Mesodermal cell (in vitro differentiated cells): ENCODE data around the gene FKBP15. TPM values are rescaled to one million over a fixed set of nuclear protein-coding genes. Genes with fewer than 3 reads are reported as not detected.

Experiments
- H3K27ac ChIP-seq: 2 replicates; pipeline ENCODE4 v1.7.0; 2013; ENCODE audit warnings: mild to moderate bottlenecking, low read depth, low read length, moderate library complexity; ENCODE audit not compliant: severe bottlenecking
- H3K36me3 ChIP-seq: 2 replicates; pipeline ENCODE4 v1.7.1; 2013; ENCODE audit warnings: mild to moderate bottlenecking, low read length, moderate library complexity; ENCODE audit not compliant: control insufficient read depth, insufficient read depth
- H3K4me1 ChIP-seq: one replicate; pipeline ENCODE4 v1.7.1; 2013; ENCODE audit warnings: mild to moderate bottlenecking, low read length; ENCODE audit not compliant: insufficient read depth, control insufficient read depth, poor library complexity, severe bottlenecking
- H3K4me3 ChIP-seq: 2 replicates; pipeline ENCODE4 v1.7.0; 2013; ENCODE audit warnings: low read length, control low read depth, mild to moderate bottlenecking; ENCODE audit not compliant: insufficient read depth, poor library complexity, severe bottlenecking; ENCODE audit errors: extremely low read depth
- H3K9me3 ChIP-seq: 2 replicates; pipeline ENCODE4 v1.7.1; 2013; ENCODE audit warnings: mild to moderate bottlenecking, low read length, moderate library complexity; ENCODE audit not compliant: control insufficient read depth
- WGBS, 2 experiments: methylation state at CpG; one replicate each; pipeline ENCODE4 v1.1.5; 2013; ENCODE audit warnings: missing lambda C conversion rate in 2 of 2; ENCODE audit not compliant: insufficient coverage in 2 of 2; 5-methylcytosine and 5-hydroxymethylcytosine counted together
- polyA plus RNA-seq, 2 experiments: library from polyadenylated mRNA; stranded (reverse); fragments of 50-300 nt; gene quantifications; one replicate each; pipeline ENCODE4 v1.2.3, GENCODE V29; 2013

The FKBP15 gene
- 15.7 TPM for polyA plus RNA-seq (2013, experiment 1 of 2)
- 14.9 TPM for polyA plus RNA-seq (2013, experiment 2 of 2)

GRCh38 chr9:113221003-113221799 lies at the start of gene FKBP15, which contains the start of gene SLC31A1:
FKBP15 (minus strand) TSS chr9:113221277; CDS start chr9:113221243, 34 bp downstream.
SLC31A1 (plus strand) TSS chr9:113221544; CDS start chr9:113256149, 34,605 bp downstream.
- H3K27ac ChIP-seq: peak within 1 kb of the TSS; percentile 68
- H3K4me1 ChIP-seq: peaks cover 7% of the 10 kb centered on the region
- peaks cover 5% of the 10 kb centered on the region for H3K36me3 ChIP-seq
- H3K4me3 ChIP-seq: peak within 1 kb of the TSS; percentile 96
- no peaks in the 10 kb centered on the region for H3K9me3 ChIP-seq
- WGBS, 2 experiments: 0% methylated on average over 27 to 56 of the region's 65 CpGs

GRCh38 chr9:113269871-113270270 lies 48.8 kb upstream of the FKBP15 start:
- Histone ChIP-seq H3K36me3 (peaks cover 73% of the 10 kb centered on the region), H3K9me3 (no peaks in the 10 kb centered on the region), H3K4me1 (no peaks in the 10 kb centered on the region), H3K27ac (no peak overlapping the region), H3K4me3 (no peak overlapping the region)
- WGBS, 2 experiments: 83 to 86% methylated on average over 1 of the region's 2 CpGs

GRCh38 chr9:113269355-113269754 lies 48.3 kb upstream of the FKBP15 start:
- WGBS, 2 experiments: 100% methylated on average over 1 of the region's 2 CpGs; no CpG with 5 or more reads in 1 of the 2 experiments
- Histone ChIP-seq H3K27ac (no peak overlapping the region), H3K4me1 (no peaks in the 10 kb centered on the region), H3K36me3 (peaks cover 73% of the 10 kb centered on the region), H3K4me3 (no peak overlapping the region), H3K9me3 (no peaks in the 10 kb centered on the region)

GRCh38 chr9:113267911-113268566 lies 47.0 kb upstream of the FKBP15 start:
- WGBS, 2 experiments: 92% methylated on average over 1 to 4 of the region's 4 CpGs
- H3K27ac ChIP-seq: no peak overlapping the region
- no peak overlapping the region for H3K4me3 ChIP-seq
- H3K4me1 ChIP-seq: no peaks in the 10 kb centered on the region
- H3K36me3 ChIP-seq: peaks cover 68% of the 10 kb centered on the region
- H3K9me3 ChIP-seq: no peaks in the 10 kb centered on the region

- H3K4me3 ChIP-seq: no peak overlapping the region
- no peaks in the 10 kb centered on the region for H3K9me3 ChIP-seq
- H3K36me3 ChIP-seq: peaks cover 54% of the 10 kb centered on the region
- no peak overlapping the region for H3K27ac ChIP-seq
- 90 to 94% methylated on average over 2 of the region's 3 CpGs for WGBS, 2 experiments
- no peaks in the 10 kb centered on the region for H3K4me1 ChIP-seq
These were observed 45.1 kb upstream of the FKBP15 start for GRCh38 chr9:113266174-113266573.

- peaks cover 52% of the 10 kb centered on the region for H3K36me3 ChIP-seq
- H3K4me1 ChIP-seq: no peaks in the 10 kb centered on the region
- no peak overlapping the region for H3K27ac ChIP-seq
- WGBS, 2 experiments: no CpG with 5 or more reads among the region's 1 CpG
- H3K4me3 ChIP-seq: no peak overlapping the region
- H3K9me3 ChIP-seq: no peaks in the 10 kb centered on the region
These were observed 41.0 kb upstream of the FKBP15 start for GRCh38 chr9:113261917-113262671.

- WGBS, 2 experiments: no CpG with 5 or more reads among the region's 1 CpG
- no peaks in the 10 kb centered on the region for H3K4me1 ChIP-seq
- no peak overlapping the region for H3K4me3 ChIP-seq
- H3K27ac ChIP-seq: no peak overlapping the region
- peaks cover 47% of the 10 kb centered on the region for H3K36me3 ChIP-seq
- no peaks in the 10 kb centered on the region for H3K9me3 ChIP-seq
These were observed 37.2 kb upstream of the FKBP15 start for GRCh38 chr9:113258282-113258681.

- no peak overlapping the region for H3K4me3 ChIP-seq
- no peak overlapping the region for H3K27ac ChIP-seq
- no peaks in the 10 kb centered on the region for H3K4me1 ChIP-seq
- H3K36me3 ChIP-seq: peaks cover 47% of the 10 kb centered on the region
- H3K9me3 ChIP-seq: no peaks in the 10 kb centered on the region
- WGBS, 2 experiments: 100% methylated on average over 1 to 2 of the region's 3 CpGs
These were observed 36.8 kb upstream of the FKBP15 start for GRCh38 chr9:113257863-113258262.

- WGBS, 2 experiments: 92 to 100% methylated on average over 1 to 4 of the region's 6 CpGs
- H3K27ac ChIP-seq: no peak overlapping the region
- no peak overlapping the region for H3K4me3 ChIP-seq
- H3K36me3 ChIP-seq: peaks cover 35% of the 10 kb centered on the region
- no peaks in the 10 kb centered on the region for H3K4me1 ChIP-seq
- H3K9me3 ChIP-seq: no peaks in the 10 kb centered on the region
These were observed 34.4 kb upstream of the FKBP15 start for GRCh38 chr9:113255438-113255837.

- H3K27ac ChIP-seq: no peak overlapping the region
- no peaks in the 10 kb centered on the region for H3K4me1 ChIP-seq
- H3K9me3 ChIP-seq: no peaks in the 10 kb centered on the region
- WGBS, 2 experiments: no CpG with 5 or more reads among the region's 1 CpG
- H3K36me3 ChIP-seq: peaks cover 30% of the 10 kb centered on the region
- no peak overlapping the region for H3K4me3 ChIP-seq
These were observed 33.9 kb upstream of the FKBP15 start for GRCh38 chr9:113254991-113255390.
